Measurements from ENCODE around the gene HNF1B.

HNF1B gene

GRCh38 chr17:37650419-37651003 is 94.3 kb downstream of the HNF1B start:
- no peak overlapping the region for H3K4me3 ChIP-seq (ENCODE audit: low read length)
- TF ChIP-seq EZH2phosphoT487 (IDR thresholded peaks at IDR 0.05; ENCODE audit: borderline replicate concordance, low read length) (no peak), CTCF (IDR thresholded peaks at IDR 0.05; ENCODE audit: low read depth, low read length, poor library complexity, severe bottlenecking) (peak; percentile 50)
- H3F3A ChIP-seq (ENCODE audit: control insufficient read depth, insufficient read depth): no peaks in the 10 kb centered on the region
- no peaks in the 10 kb centered on the region for H3K4me1 ChIP-seq (ENCODE audit: control insufficient read depth, low read length)
- H3K27me3 ChIP-seq (ENCODE audit: control insufficient read depth, low read length): peaks cover 56% of the 10 kb centered on the region
- H3K27ac ChIP-seq (ENCODE audit: low read depth, low read length): no peak overlapping the region
- H3K9me3 ChIP-seq (ENCODE audit: control insufficient read depth, insufficient read depth, low read length): no peaks in the 10 kb centered on the region
- no peaks in the 10 kb centered on the region for H3K36me3 ChIP-seq (ENCODE audit: control insufficient read depth, low read length)
- no peaks in the 10 kb centered on the region for H4K20me1 ChIP-seq (ENCODE audit: control insufficient read depth, insufficient read depth, low read depth, low read length)
- H3K4me2 ChIP-seq (ENCODE audit: low read length): no peak overlapping the region
- H3K9me2 ChIP-seq (replicated peaks; ENCODE audit: control insufficient read depth, low read length): no peaks in the 10 kb centered on the region
- no peaks in the 10 kb centered on the region for H3K79me2 ChIP-seq (ENCODE audit: control insufficient read depth, low read length)

- no peak overlapping the region for H3K27ac ChIP-seq (ENCODE audit: low read depth, low read length)
- H3K4me2 ChIP-seq (ENCODE audit: low read length): no peak overlapping the region
- no peaks in the 10 kb centered on the region for H3K36me3 ChIP-seq (ENCODE audit: control insufficient read depth, low read length)
Observed at GRCh38 chr17:37648555-37648954, 96.3 kb downstream of the HNF1B start.

GRCh38 chr17:37647856-37648255 is 97.0 kb downstream of the HNF1B start:
- no peaks in the 10 kb centered on the region for H4K20me1 ChIP-seq (ENCODE audit: control insufficient read depth, insufficient read depth, low read depth, low read length)
- no peaks in the 10 kb centered on the region for H3F3A ChIP-seq (ENCODE audit: control insufficient read depth, insufficient read depth)
- H3K79me2 ChIP-seq (ENCODE audit: control insufficient read depth, low read length): peaks cover 4% of the 10 kb centered on the region
- H3K9me2 ChIP-seq (replicated peaks; ENCODE audit: control insufficient read depth, low read length): no peaks in the 10 kb centered on the region
- no peak overlapping the region for H3K4me2 ChIP-seq (ENCODE audit: low read length)
- H3K36me3 ChIP-seq (ENCODE audit: control insufficient read depth, low read length): peaks cover 3% of the 10 kb centered on the region; the same call in 1 of the 2 replicates
- H3K4me3 ChIP-seq (ENCODE audit: low read length): no peak overlapping the region
- H3K27me3 ChIP-seq (ENCODE audit: control insufficient read depth, low read length): peaks cover 51% of the 10 kb centered on the region
- no peak for TF ChIP-seq CTCF (IDR thresholded peaks at IDR 0.05; ENCODE audit: low read depth, low read length, poor library complexity, severe bottlenecking)
- H3K4me1 ChIP-seq (ENCODE audit: control insufficient read depth, low read length): peaks cover 6% of the 10 kb centered on the region
- H3K27ac ChIP-seq (ENCODE audit: low read depth, low read length): no peak overlapping the region
- H3K9me3 ChIP-seq (ENCODE audit: control insufficient read depth, insufficient read depth, low read length): no peaks in the 10 kb centered on the region

More at GRCh38 chr17:37648555-37648954, 96.3 kb downstream of the HNF1B start:
- peaks cover 4% of the 10 kb centered on the region for H3K4me1 ChIP-seq (ENCODE audit: control insufficient read depth, low read length)
- no peaks in the 10 kb centered on the region for H4K20me1 ChIP-seq (ENCODE audit: control insufficient read depth, insufficient read depth, low read depth, low read length)
- no peaks in the 10 kb centered on the region for H3K9me2 ChIP-seq (replicated peaks; ENCODE audit: control insufficient read depth, low read length)
- no peaks in the 10 kb centered on the region for H3K79me2 ChIP-seq (ENCODE audit: control insufficient read depth, low read length)
- H3K4me3 ChIP-seq (ENCODE audit: low read length): no peak overlapping the region
- no peaks in the 10 kb centered on the region for H3K9me3 ChIP-seq (ENCODE audit: control insufficient read depth, insufficient read depth, low read length)
- no peak for TF ChIP-seq CTCF (IDR thresholded peaks at IDR 0.05; ENCODE audit: low read depth, low read length, poor library complexity, severe bottlenecking)
- TF ChIP-seq EZH2phosphoT487 (IDR thresholded peaks at IDR 0.05; ENCODE audit: borderline replicate concordance, low read length): no peak
- no peaks in the 10 kb centered on the region for H3F3A ChIP-seq (ENCODE audit: control insufficient read depth, insufficient read depth)
- H3K27me3 ChIP-seq (ENCODE audit: control insufficient read depth, low read length): peaks cover 51% of the 10 kb centered on the region

Data from DOHH2 (cell line).